CD4-positive, alpha-beta T cell treated with Interferon gamma for 1 hour (primary cell): ENCODE results near the gene FUS.
A peak's percentile ranks its signal among the peaks of the same experiment; 100 is the strongest.
"Not testable (repeated sequence)": the region's sequence is repeated elsewhere in the genome, so short reads cannot be mapped to it uniquely, and the experiment has no call there.

ENCODE experiments used
- DNase-seq: peaks from one replicate; pipeline ENCODE4 v3.0.0-alpha.2; 2020

Gene FUS

DNA sequence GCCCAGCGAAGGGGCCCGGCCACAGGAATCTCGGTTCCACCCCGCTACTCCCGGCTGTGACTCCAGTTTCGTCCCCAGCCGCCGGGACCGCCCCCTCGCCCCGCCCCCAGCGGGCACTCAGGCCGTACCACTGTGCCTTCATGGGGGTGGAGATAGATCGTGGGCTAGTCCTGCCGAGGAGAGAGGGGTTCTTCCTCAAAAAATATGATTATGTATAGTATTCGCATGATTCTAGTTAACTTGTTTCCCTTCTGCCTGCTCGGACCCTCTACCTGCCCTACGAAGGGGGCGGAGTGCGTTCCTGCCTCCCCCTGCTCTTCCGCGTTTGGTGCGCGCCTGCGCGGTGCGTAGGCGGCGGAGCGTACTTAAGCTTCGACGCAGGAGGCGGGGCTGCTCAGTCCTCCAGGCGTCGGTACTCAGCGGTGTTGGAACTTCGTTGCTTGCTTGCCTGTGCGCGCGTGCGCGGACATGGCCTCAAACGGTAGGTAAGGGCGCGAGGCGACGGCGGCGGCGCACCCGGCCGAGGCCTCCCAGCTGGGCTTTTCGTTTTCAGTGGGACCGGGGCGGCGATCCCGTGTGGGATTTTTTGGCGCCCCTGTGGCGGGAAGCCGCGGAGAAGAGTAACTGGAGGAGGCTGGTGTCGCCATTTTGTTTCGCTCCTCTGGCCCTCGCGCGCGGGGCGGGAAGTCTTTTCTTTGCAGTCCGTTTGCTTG, at the start of gene FUS:
Gene FUS, plus strand, starts transcription at position 393 of the 713 bp plus-strand sequence. Its CDS starts 76 bp downstream, at position 469.
- peak; percentile 88 for DNase-seq

GRCh38 chr16:31130336-31130891, 49.5 kb upstream of the FUS start:
- DNase-seq: no peak

GRCh38 chr16:31130899-31131298, 49.0 kb upstream of the FUS start:
- DNase-seq: no peak

DNA sequence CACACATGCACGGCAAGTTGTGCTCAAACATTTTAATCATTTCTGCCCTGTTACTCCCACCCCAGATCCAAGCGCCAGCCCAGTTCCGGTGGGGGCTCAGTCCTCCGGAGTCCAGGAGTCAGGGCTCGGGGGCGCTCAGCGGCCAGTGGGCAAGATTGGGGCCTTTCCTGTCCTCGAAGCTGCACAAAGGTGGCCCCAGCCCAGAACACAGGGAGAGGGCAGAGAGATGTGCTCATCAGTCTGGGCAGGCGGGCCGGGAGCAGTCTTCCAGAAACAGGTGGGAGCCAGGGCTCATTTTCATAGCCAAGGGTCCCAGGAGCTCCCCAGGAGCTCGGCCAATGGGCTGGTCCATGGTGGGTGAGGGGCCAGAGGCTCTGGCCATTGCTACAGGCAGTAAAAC, 48.5 kb upstream of the FUS start:
- DNase-seq: no peak

DNA sequence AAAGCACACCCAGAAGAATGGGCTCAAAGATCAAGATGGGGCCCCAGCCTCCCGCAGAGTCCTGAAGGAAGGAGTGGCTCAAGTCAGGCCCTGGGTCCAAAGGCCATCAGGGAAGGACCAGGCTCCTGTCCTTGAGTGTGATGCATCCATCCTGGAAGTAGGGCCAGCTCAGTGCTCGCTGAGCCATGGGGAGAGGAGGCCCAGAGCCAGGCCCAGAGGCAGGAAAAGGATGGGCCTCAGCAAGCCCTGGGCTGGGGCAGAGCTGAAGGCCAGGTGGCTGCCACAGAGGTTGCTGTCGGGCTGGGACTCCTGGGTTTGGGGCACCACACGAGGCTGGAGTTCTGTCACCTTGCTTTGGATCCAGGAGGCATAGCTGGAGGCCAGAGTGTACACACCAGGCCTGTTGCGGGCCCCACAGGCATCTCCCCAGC, 48.1 kb upstream of the FUS start:
- no peak for DNase-seq

- DNase-seq: no peak
Observed at GRCh38 chr16:31132303-31132979, 47.5 kb upstream of the FUS start.

DNA sequence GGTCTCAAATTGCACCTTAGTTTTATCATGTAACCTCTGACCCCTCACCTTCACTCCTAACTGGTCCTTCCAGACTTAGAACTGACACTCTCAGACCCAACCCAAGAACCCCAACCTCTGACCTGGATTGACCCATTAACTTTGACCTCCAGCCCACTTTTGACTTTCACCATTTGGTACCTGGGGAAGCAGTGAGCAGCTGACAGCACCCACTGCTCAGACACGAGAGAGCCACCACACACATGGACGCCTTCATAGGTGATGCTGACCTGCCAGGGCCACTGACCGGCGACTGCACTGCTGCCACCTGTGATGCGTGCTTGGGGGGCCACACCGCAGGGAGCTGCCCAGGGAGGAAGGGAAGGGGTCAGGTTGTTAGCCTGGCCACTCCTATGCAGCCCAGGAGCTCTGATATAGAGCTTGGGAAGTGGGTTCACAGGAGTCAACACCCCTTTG, 46.9 kb upstream of the FUS start:
- no peak for DNase-seq

DNA sequence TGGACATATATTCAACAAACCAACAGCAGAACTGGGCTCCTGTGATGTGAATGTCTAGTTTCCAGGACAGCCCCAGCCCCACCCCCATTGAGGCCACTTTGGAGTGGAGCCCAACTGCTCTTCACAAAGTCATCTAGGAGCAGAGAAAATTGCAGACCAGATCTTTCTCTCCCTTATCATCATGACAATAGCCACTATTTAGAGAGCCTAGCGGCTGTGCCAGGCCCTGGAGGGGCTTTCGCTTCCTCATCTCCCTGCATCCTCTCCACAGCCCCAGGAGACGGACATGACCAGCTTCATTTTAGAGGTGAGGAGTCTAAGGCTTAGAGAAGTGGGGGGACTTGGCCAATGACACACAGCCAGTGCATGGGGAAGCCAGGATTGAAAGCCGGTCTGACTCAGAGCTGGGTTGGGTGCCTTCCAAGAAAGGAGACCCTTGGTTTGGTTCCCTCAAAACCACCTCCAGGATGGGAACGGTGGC, 45.8 kb upstream of the FUS start:
- DNase-seq: peak; percentile 43

- no peak for DNase-seq
Observed at GRCh38 chr16:31134625-31135534, 45.1 kb upstream of the FUS start.

- no peak for DNase-seq
Observed at GRCh38 chr16:31135535-31136286, 44.2 kb upstream of the FUS start, which contains the start of gene PRSS8. Gene PRSS8, minus strand, starts transcription at chr16:31135727. Its CDS starts 229 bp downstream, at chr16:31135498.

- DNase-seq: no peak
Observed at GRCh38 chr16:31136287-31136662, 43.7 kb upstream of the FUS start.

DNA sequence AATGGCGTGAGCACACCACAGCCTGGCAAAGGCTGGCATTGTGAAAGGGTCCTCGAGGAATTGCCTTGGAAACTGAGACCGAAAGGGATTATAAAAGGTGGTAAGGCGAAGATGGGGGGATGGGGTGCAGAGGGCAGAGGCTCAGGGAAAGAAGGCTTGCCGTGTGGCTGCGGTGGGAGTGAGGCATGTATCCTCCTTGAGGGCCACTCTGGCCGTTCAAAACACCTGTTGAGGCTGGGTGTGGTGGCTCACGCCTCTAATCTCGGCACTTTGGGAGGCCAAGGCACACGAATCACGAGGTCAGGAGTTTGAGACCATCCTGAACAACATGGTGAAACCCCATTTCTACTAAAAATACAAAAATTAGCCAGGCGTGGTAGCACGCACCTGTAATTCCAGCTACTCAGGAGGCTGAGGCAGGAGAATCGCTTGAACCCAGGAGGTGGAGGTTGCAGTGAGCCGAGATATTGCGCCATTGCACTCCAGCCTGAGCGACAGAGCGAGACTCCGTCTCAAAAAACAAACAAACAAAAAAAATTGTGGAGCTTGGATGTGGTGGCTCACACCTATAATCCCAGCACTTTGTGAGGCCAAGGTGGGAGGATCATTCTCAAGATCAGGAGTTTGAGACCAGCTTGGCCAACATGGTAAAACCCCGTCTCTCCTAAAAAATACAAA, 43.0 kb upstream of the FUS start:
- not testable (repeated sequence) for DNase-seq

- no peak for DNase-seq
Observed at GRCh38 chr16:31138621-31139578, 41.0 kb upstream of the FUS start.

GRCh38 chr16:31141071-31141469, 38.9 kb upstream of the FUS start:
- not testable (repeated sequence) for DNase-seq

GRCh38 chr16:31141489-31142108, 38.3 kb upstream of the FUS start:
- no peak for DNase-seq

DNA sequence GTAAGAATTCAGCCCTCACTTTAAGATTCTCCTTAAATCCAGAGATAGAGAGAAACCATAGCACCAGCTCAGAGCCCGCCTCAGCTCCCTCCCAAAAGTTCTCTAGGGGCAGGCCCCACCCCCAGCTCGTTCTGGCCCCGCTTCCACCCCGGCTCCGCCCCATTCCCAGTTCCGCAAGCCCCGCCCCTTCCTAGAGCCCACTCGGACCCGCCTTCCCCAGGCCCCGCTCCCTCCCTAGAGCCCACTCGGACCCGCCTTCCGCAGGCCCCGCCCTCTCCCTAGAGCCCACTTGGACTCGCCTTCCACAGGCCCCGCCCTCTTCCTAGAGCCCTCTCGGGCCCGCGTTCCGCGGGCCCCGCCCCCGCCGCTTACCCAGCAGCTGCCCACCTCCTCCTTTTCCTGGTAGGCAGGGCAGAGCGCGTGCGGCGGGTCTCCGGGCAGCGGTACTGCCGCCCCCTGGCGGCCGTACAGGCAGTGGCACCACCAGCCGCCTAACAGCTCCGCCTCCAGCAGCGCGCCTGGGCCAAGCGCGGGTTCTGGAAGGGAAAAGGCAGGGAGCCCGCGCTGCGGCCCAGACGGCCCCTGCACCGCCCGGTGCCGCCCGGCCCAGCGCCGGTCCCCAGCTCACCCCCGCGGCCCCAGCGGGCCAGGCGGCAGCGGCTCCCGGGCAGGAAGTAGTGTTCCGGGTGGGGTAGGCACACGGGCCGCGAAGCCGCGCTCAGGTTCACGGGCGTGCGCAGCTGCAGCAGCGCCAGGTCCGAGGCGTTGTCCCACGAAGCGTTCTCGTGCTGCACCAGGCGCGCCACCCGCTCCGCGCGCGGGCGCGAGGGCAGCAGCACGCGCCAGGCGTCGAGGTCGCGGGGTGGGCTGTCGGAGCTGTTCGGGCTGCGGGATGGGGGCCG, 37.6 kb upstream of the FUS start:
- DNase-seq: peak; percentile 99

GRCh38 chr16:31143011-31143693, 36.8 kb upstream of the FUS start:
- DNase-seq: no peak

DNA sequence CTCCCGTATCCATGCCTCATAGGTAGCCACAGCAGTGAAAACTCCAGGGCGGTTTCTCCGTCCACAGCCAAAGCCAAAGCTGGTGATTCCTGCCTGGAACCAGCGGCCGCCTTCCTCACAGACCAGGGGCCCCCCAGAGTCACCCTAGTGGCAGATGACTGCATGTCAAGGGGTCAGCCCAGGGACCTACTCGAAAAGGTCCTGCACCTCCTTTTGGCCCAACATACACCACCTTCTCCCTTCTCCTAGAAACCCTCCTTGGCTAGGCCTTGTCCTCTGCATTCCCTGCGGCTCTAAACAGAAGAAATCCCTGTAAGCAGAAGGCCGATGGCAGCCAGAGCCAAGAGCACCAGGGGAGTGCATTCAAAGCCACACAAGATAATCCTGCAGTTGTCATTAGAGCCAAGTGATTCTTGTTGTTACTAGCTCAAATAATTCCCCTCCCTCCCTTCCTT, 36.2 kb upstream of the FUS start:
- DNase-seq: no peak
